Endothelial cell of umbilical vein (primary cell): ENCODE measurements around the gene SH3BGRL3.

ENCODE experiments used
- EZH2 ChIP-seq: IDR thresholded peaks from 2 replicates; pipeline ENCODE4 v1.6.1; 2012; ENCODE audit warnings: borderline replicate concordance, low read depth, mild to moderate bottlenecking, moderate library complexity, low read length, inconsistent platforms; ENCODE audit not compliant: severe bottlenecking
- TF ChIP-seq, protein P1 (sequence below), 2 donors: IDR thresholded peaks; 1 replicate in 1 of 2; 2 replicates in 1 of 2; pipeline ENCODE4 v1.5.1; 2011; ENCODE audit warnings: low read length in 2 of 2, mild to moderate bottlenecking in 2 of 2, moderate library complexity in 2 of 2, control low read depth in 1 of 2, inconsistent platforms in 1 of 2, low read depth in 1 of 2; ENCODE audit not compliant: insufficient read depth in 1 of 2; ENCODE audit errors: extremely low read depth in 1 of 2

DNA sequence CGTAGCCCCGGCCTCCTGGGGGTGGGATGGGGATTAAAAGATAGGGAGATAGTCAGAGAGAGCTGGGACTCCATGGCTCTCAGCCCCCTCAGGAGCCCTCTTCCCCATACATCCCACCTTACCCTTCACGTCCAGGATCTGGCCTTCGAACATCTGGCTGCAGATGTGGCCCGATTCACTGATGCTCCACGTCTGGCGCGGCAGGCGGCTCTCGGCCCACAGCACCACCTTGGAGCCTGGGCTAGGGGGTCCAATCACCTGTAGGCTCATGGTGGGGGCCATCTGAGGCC is 42.1 kb downstream of the SH3BGRL3 start:
- TF ChIP-seq, protein P1, sequence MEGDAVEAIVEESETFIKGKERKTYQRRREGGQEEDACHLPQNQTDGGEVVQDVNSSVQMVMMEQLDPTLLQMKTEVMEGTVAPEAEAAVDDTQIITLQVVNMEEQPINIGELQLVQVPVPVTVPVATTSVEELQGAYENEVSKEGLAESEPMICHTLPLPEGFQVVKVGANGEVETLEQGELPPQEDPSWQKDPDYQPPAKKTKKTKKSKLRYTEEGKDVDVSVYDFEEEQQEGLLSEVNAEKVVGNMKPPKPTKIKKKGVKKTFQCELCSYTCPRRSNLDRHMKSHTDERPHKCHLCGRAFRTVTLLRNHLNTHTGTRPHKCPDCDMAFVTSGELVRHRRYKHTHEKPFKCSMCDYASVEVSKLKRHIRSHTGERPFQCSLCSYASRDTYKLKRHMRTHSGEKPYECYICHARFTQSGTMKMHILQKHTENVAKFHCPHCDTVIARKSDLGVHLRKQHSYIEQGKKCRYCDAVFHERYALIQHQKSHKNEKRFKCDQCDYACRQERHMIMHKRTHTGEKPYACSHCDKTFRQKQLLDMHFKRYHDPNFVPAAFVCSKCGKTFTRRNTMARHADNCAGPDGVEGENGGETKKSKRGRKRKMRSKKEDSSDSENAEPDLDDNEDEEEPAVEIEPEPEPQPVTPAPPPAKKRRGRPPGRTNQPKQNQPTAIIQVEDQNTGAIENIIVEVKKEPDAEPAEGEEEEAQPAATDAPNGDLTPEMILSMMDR (IDR thresholded peaks at IDR 0.05; ENCODE audit: extremely low read depth in 1 of 2, insufficient read depth in 1 of 2, low read depth in 1 of 2, low read length in 2 of 2), result no peak
- TF ChIP-seq EZH2, result no peak
